GM12892 (cell line): ENCODE data around the gene PDE6G.

Experiments
- POLR2A ChIP-seq: IDR thresholded peaks from 2 replicates; pipeline ENCODE4 v1.6.1; 2011; ENCODE audit warnings: low read depth, low read length, control low read depth
- POLR2AphosphoS5 ChIP-seq: IDR thresholded peaks from 2 replicates; pipeline ENCODE4 v1.6.1; 2011; ENCODE audit warnings: low read depth, low read length, control low read depth

- TF ChIP-seq POLR2AphosphoS5, result no peak
- TF ChIP-seq POLR2A, result no peak
These were observed 33.7 kb upstream of the PDE6G start for GRCh38 chr17:81690066-81690465.
